AG04450 (cell line): Measurements from ENCODE around the gene PDHX. TPM values are rescaled to one million over a fixed set of nuclear protein-coding genes. Genes with fewer than 3 reads are reported as not detected.
A peak's percentile ranks its signal among the peaks of the same experiment; 100 is the strongest.

Experiments used
- CTCF ChIA-PET: fragments of 300-600, 350-600 bp; formaldehyde crosslinking; extraction: SDS; loops from one replicate; lab custom pipeline; 2022; ENCODE audit warnings: antibody characterized with exemption, inconsistent platforms; lab: Charles Lee
- POLR2A ChIA-PET: fragments of 350-600 bp; formaldehyde crosslinking; extraction: SDS; loops from one replicate; lab custom pipeline; 2021; ENCODE audit warnings: antibody characterized with exemption, inconsistent platforms; lab: Yijun Ruan, JAX
- DNase-seq: peaks from one replicate; pipeline ENCODE4 v3.0.0-alpha.2; 2011; ENCODE audit warnings: low read depth, low spot score
- H3K27ac ChIP-seq: one replicate; pipeline ENCODE4 v1.5.1; 2012; ENCODE audit warnings: low read depth, low read length, control low read depth
- H3K27me3 ChIP-seq: one replicate; pipeline ENCODE4 v1.6.0; 2012; ENCODE audit warnings: low read length; ENCODE audit not compliant: control insufficient read depth, insufficient read depth
- H3K4me3 ChIP-seq: 2 replicates; pipeline ENCODE4 v1.5.1; 2011; ENCODE audit warnings: mild to moderate bottlenecking, low read depth, low read length, control low read depth
- H3K9me3 ChIP-seq: 2 replicates; pipeline ENCODE4 v1.5.1; 2012; ENCODE audit warnings: low read length; ENCODE audit not compliant: control insufficient read depth, insufficient read depth
- polyA plus RNA-seq: library from polyadenylated mRNA; depleted of rRNA; stranded (reverse); fragments of >200 nt; gene quantifications from 2 replicates; pipeline ENCODE4 v1.2.3, GENCODE V29; 2011
- TF ChIP-seq, protein P1 (sequence below): IDR thresholded peaks from 2 replicates; pipeline ENCODE4 v1.5.1; 2011; ENCODE audit warnings: low read depth, low read length, control low read depth, inconsistent platforms

The PDHX gene
- polyA plus RNA-seq, 1 experiment = 68.8 TPM

DNA sequence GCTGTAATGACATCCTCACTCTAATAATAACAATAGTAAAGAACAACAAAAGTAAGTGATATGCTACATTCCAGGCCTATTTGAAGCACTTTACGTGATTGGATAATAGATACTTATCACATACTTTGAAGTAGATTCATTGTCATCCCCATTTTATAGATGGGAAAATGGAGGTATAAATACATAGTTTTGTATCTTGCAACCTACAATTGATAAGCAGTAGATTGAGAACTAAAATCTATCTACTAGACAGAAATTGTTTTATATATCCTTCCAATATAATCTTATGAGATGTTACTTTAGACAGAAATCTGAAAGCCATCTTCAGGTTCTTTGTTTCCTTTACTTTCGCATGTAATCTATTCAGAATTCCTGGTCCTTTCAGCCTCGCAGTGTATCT, 118.0 kb downstream of the PDHX start:
- no peak overlapping the region for H3K27ac ChIP-seq
- CTCF ChIA-PET = interaction anchor here (0.6 kb wide), 1 partner anchor 269 kb away, joined by 3 read pairs; no protein-coding TSS in a partner anchor
- POLR2A ChIA-PET = no interaction called here
- DNase-seq = no peak
- H3K27me3 ChIP-seq = no peaks in the 10 kb centered on the region
- no peak overlapping the region for H3K4me3 ChIP-seq
- TF ChIP-seq, protein P1, sequence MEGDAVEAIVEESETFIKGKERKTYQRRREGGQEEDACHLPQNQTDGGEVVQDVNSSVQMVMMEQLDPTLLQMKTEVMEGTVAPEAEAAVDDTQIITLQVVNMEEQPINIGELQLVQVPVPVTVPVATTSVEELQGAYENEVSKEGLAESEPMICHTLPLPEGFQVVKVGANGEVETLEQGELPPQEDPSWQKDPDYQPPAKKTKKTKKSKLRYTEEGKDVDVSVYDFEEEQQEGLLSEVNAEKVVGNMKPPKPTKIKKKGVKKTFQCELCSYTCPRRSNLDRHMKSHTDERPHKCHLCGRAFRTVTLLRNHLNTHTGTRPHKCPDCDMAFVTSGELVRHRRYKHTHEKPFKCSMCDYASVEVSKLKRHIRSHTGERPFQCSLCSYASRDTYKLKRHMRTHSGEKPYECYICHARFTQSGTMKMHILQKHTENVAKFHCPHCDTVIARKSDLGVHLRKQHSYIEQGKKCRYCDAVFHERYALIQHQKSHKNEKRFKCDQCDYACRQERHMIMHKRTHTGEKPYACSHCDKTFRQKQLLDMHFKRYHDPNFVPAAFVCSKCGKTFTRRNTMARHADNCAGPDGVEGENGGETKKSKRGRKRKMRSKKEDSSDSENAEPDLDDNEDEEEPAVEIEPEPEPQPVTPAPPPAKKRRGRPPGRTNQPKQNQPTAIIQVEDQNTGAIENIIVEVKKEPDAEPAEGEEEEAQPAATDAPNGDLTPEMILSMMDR = no peak
- no peaks in the 10 kb centered on the region for H3K9me3 ChIP-seq

DNA sequence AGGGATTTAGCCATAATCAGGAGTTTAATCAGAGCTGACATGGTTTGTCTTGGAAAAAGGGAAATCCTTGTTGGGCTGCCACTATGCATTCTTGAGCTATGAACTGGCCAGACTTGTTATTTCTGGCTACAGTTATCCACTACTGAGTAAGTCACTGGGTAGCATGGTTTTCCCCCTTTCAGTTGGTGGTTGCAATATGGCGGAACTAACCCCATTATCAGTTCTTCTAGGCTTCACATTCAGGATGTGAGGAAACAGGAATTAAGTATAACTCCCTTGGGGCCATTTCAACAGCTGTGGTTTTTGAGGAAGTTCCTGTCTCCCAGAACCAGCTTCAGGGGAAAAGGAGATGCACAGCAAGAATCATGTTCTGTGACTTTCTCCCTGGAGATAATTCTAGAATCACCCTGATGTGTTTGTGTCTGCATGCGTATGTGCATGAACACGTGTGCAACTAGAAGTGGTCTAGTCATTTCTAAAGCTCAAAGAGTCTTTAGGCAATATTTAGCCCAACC, 119.5 kb downstream of the PDHX start:
- CTCF ChIA-PET = interaction anchor here (0.7 to 1.4 kb wide), 3 partner anchors 27 to 356 kb away, joined by 3 read pairs; no protein-coding TSS in a partner anchor

DNA sequence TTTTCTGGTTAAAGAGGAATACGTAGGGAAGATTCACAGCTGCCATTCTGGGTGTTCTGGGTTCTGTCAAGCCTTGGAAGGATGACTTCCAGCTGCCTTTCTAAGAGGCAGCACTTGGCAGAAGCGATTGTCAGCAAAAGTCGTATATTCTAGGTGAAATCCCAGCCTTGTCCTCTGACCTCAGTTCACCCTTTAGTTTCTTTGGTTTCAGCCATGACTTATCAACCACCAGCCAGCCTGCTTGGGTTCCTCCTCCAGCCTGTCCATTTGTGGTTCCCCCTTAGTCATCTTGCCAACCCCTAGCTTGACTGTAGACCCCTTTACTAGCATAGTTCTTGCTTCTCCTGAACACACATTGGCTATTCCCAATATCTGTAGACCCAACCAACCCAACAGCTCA, 120.2 kb downstream of the PDHX start:
- CTCF ChIA-PET = interaction anchor here (1.4 kb wide), 1 partner anchor 355 kb away, joined by 3 read pairs; no protein-coding TSS in a partner anchor
- Histone ChIP-seq H3K4me3 (no peak overlapping the region), H3K9me3 (no peaks in the 10 kb centered on the region), H3K27ac (no peak overlapping the region), H3K27me3 (no peaks in the 10 kb centered on the region)
- POLR2A ChIA-PET = no interaction called here
- TF ChIP-seq, protein P1 = no peak
- no peak for DNase-seq

More for the DNA sequence above, 119.5 kb downstream of the PDHX start:
- H3K27me3 ChIP-seq = no peaks in the 10 kb centered on the region
- POLR2A ChIA-PET = interaction anchor here (1.0 kb wide), 1 partner anchor 22 kb away, joined by 5 read pairs; no protein-coding TSS in a partner anchor
- TF ChIP-seq, protein P1 = no peak
- H3K4me3 ChIP-seq = no peak overlapping the region
- H3K9me3 ChIP-seq = no peaks in the 10 kb centered on the region
- DNase-seq = peak; percentile 49
- H3K27ac ChIP-seq = peak overlapping the region; percentile 11

DNA sequence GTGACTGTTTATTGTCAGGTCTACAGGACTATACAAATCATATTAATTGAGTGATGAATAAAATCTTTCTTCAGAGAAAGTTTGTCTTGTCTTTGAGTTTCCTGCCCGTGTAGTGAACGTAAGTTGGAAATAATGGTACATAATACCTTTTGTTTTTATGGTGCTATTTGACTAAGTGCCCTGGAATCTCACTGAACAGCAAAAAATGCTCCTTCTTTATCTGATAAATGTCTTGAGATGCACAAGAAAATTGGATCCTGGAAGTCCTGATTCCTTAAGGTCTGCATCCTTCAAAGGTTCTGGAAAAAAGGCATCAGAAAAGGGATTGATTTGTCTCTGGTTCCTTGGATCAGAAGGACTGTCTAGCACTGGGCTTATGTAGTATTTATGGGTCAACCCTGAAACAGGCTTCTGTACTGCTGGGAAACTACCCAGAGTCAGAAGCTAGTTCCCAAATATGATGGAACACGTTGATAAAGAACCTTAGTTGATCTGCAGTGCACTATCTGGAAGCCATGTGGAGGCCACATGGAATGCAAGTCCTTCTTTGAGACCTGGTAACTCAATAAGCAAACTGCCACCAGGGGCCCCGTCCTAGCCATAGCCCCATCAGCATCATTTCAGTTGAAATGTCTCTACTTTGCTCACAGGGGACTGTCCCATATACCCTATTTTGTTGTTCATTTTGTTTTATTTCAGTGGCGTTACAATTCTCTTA, 122.0 kb downstream of the PDHX start:
- ChIA-PET POLR2A (no interaction called here), CTCF (no interaction called here)
- no peaks in the 10 kb centered on the region for H3K9me3 ChIP-seq
- DNase-seq = no peak
- H3K27ac ChIP-seq = no peak overlapping the region
- TF ChIP-seq, protein P1 = no peak
- no peaks in the 10 kb centered on the region for H3K27me3 ChIP-seq
- H3K4me3 ChIP-seq = no peak overlapping the region

DNA sequence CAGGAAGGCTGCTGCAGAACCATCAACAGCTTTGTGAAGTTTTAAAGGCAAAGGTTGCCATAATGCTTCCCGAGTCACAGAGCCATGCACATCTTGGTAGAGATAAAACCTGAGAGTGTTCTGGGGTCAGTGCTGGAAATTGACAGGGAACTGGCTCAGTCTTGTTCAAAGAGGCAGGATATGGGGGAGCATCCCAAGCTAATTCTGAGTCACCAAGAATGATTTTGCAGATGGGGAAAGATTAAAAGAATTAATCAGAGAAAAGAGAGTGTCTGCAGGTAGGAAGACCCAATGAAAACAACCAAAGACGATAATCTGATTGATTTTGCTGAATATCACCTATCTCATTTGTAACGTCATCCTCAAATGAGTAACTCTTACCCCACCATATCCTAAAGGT, 122.7 kb downstream of the PDHX start:
- Histone ChIP-seq H3K27ac (no peak overlapping the region), H3K27me3 (no peaks in the 10 kb centered on the region), H3K4me3 (no peak overlapping the region), H3K9me3 (no peaks in the 10 kb centered on the region)
- TF ChIP-seq, protein P1 = no peak
- POLR2A ChIA-PET = no interaction called here
- no peak for DNase-seq
- CTCF ChIA-PET = no interaction called here
